Body of pancreas (tissue), 4 donors: Measurements from ENCODE around the gene TAAR5. TPM values are rescaled to one million over a fixed set of nuclear protein-coding genes. Genes with fewer than 3 reads are reported as not detected.

Experiments used
- ATAC-seq: fragments of 150-250 bp; one replicate; pipeline ENCODE4 v1.9.1; 2016
- DNase-seq, 4 donors: peaks; one replicate each; pipeline ENCODE4 v3.0.0-alpha.2; 2019
- H3K27ac ChIP-seq, 4 donors: fragments of 200-600 bp; sonication (generic); 1 replicate in 3 of 4; 2 replicates in 1 of 4; pipeline versions ENCODE4 v1.5.1 to v1.6.1; 2016 to 2019; ENCODE audit warnings: mild to moderate bottlenecking in 1 of 4, mixed read lengths in 1 of 4, moderate library complexity in 1 of 4
- H3K27me3 ChIP-seq, 2 donors: fragments of 200-600 bp; sonication (generic); one replicate each; pipeline ENCODE4 v1.6.0; 2016; ENCODE audit warnings: mild to moderate bottlenecking in 1 of 2
- H3K36me3 ChIP-seq, 2 donors: fragments of 200-600 bp; sonication (generic); replicated peaks in 1 of 2; 2 replicates each; pipeline ENCODE4 v1.5.1; 2016; ENCODE audit warnings: low read depth in 2 of 2; ENCODE audit not compliant: insufficient read depth in 1 of 2
- H3K4me1 ChIP-seq: fragments of 200-600 bp; sonication (generic); one replicate; pipeline ENCODE4 v1.6.0; 2016
- H3K4me3 ChIP-seq, 2 donors: fragments of 200-600 bp; sonication (generic); 1 replicate in 1 of 2; 2 replicates in 1 of 2; pipeline ENCODE4 v1.5.1; 2016 to 2019
- H3K9me3 ChIP-seq, 3 donors: fragments of 200-600 bp; sonication (generic); 1 replicate in 2 of 3; 2 replicates in 1 of 3; pipeline ENCODE4 v1.5.1; 2016
- CTCF ChIP-seq, 7 experiments: fragments of 450-650 bp in 4 of 7; fragments of 200-600 bp in 3 of 7; sonication (generic) in 3 of 7; IDR thresholded peaks; one replicate each; pipeline ENCODE4 v1.5.1; 2016 to 2019; ENCODE audit warnings: antibody characterized with exemption in 7 of 7
- POLR2A ChIP-seq, 3 donors: fragments of 450-650 bp; IDR thresholded peaks; one replicate each; pipeline ENCODE4 v1.6.1; 2016; ENCODE audit warnings: antibody characterized with exemption in 3 of 3, mild to moderate bottlenecking in 2 of 3
- WGBS, 2 donors: methylation state at CpG; one replicate each; pipeline ENCODE4 v1.1.5; 2017; 5-methylcytosine and 5-hydroxymethylcytosine counted together
- intact Hi-C: fragments of 100-400 bp; cut with DNase I; formaldehyde crosslinking; loops from one replicate; pipeline ENCODE4 v1.15.1; 2023
- total RNA-seq, 2 donors: library from RNA; depleted of rRNA; stranded (reverse); fragments of >200 nt; gene quantifications; one replicate each; pipeline ENCODE4 v1.1.0, GENCODE V29; 2016

TAAR5 gene
- total RNA-seq, 2 donors from 2014 or later = not detected

- Histone ChIP-seq H3K9me3 (no peaks in the 10 kb centered on the region), H3K27me3 (no peaks in the 10 kb centered on the region), H3K4me1 (no peaks in the 10 kb centered on the region), H3K27ac (no peak overlapping the region), H3K36me3 (no peaks in the 10 kb centered on the region), H3K4me3 (no peak overlapping the region)
- ATAC-seq (no peak), DNase-seq (no peak)
- intact Hi-C loops = no loop called here
- 70 to 73% methylated on average over 1 of the region's 1 CpG for WGBS, 2 donors
- TF ChIP-seq CTCF (IDR thresholded peaks at IDR 0.05) (no peak), POLR2A (IDR thresholded peaks at IDR 0.05) (no peak)
Measured at GRCh38 chr6:132584698-132585097, 4.8 kb downstream of the TAAR5 start.

- TF ChIP-seq CTCF (IDR thresholded peaks at IDR 0.05) (no peak), POLR2A (IDR thresholded peaks at IDR 0.05) (no peak)
- no peaks in the 10 kb centered on the region for H3K4me1 ChIP-seq
- DNase-seq (no peak), ATAC-seq (no peak)
- intact Hi-C loops = no loop called here
- no peak overlapping the region for H3K27ac ChIP-seq
- H3K4me3 ChIP-seq = no peak overlapping the region
- H3K9me3 ChIP-seq = no peaks in the 10 kb centered on the region
- H3K36me3 ChIP-seq = no peaks in the 10 kb centered on the region
- no peaks in the 10 kb centered on the region for H3K27me3 ChIP-seq
Measured at GRCh38 chr6:132571774-132572173, 17.8 kb downstream of the TAAR5 start.

- DNase-seq (no peak), ATAC-seq (no peak)
- intact Hi-C loops = no loop called here
- Histone ChIP-seq H3K4me3 (no peak within 1 kb of the TSS), H3K27me3 (no peaks in the 10 kb centered on the region), H3K4me1 (no peaks in the 10 kb centered on the region), H3K27ac (no peak within 1 kb of the TSS), H3K36me3 (no peaks in the 10 kb centered on the region), H3K9me3 (no peaks in the 10 kb centered on the region)
- 56 to 64% methylated on average over 15 of the region's 15 CpGs for WGBS, 2 donors
- no peak for TF ChIP-seq POLR2A (IDR thresholded peaks at IDR 0.05)
Measured at GRCh38 chr6:132570221-132570777, 19.2 kb downstream of the TAAR5 start, which contains the start of gene TAAR6. TAAR6 (plus strand) TSS chr6:132570322; CDS start chr6:132570322, 0 bp downstream.

- H3K9me3 ChIP-seq = no peaks in the 10 kb centered on the region
Measured at GRCh38 chr6:132569170-132569569, 20.4 kb downstream of the TAAR5 start.

GRCh38 chr6:132568611-132569010 is 20.9 kb downstream of the TAAR5 start:
- DNase-seq (no peak), ATAC-seq (no peak)
- Histone ChIP-seq H3K27ac (no peak overlapping the region), H3K36me3 (no peaks in the 10 kb centered on the region), H3K27me3 (no peaks in the 10 kb centered on the region), H3K9me3 (no peaks in the 10 kb centered on the region), H3K4me3 (no peak overlapping the region), H3K4me1 (no peaks in the 10 kb centered on the region)
- WGBS, 2 donors = 58 to 63% methylated on average over 6 of the region's 6 CpGs
- TF ChIP-seq CTCF (IDR thresholded peaks at IDR 0.05) (no peak), POLR2A (IDR thresholded peaks at IDR 0.05) (no peak)
- intact Hi-C loops = no loop called here

More at GRCh38 chr6:132569170-132569569, 20.4 kb downstream of the TAAR5 start:
- no peaks in the 10 kb centered on the region for H3K4me1 ChIP-seq
- intact Hi-C loops = no loop called here
- H3K27me3 ChIP-seq = no peaks in the 10 kb centered on the region
- TF ChIP-seq CTCF (IDR thresholded peaks at IDR 0.05) (no peak), POLR2A (IDR thresholded peaks at IDR 0.05) (no peak)
- 54 to 62% methylated on average over 4 of the region's 4 CpGs for WGBS, 2 donors
- ATAC-seq (no peak), DNase-seq (no peak)
- no peak overlapping the region for H3K4me3 ChIP-seq
- no peaks in the 10 kb centered on the region for H3K36me3 ChIP-seq
- H3K27ac ChIP-seq = no peak overlapping the region
